Neural progenitor cell (in vitro differentiated cells): ENCODE measurements around the gene HNRNPLL. TPM values are rescaled to one million over a fixed set of nuclear protein-coding genes. Genes with fewer than 3 reads are reported as not detected.

Source experiments
- DNase-seq: peaks from one replicate; pipeline ENCODE4 v3.0.0-alpha.2; 2016; ENCODE audit warnings: low spot score
- H2AFZ ChIP-seq: fragments of 200-600 bp; sonication (generic); replicated peaks from 2 replicates; pipeline ENCODE4 v1.6.1; 2016; ENCODE audit warnings: antibody characterized with exemption
- H3F3A ChIP-seq: fragments of 200-600 bp; sonication (generic); 2 replicates; pipeline ENCODE4 v1.6.1; 2016; ENCODE audit warnings: antibody characterized with exemption, low read depth
- H3K27ac ChIP-seq: fragments of 200-600 bp; sonication (generic); 2 replicates; pipeline ENCODE4 v1.5.1; 2016; ENCODE audit warnings: mild to moderate bottlenecking
- H3K27me3 ChIP-seq: fragments of 200-600 bp; sonication (generic); 2 replicates; pipeline ENCODE4 v1.6.1; 2016; ENCODE audit warnings: mild to moderate bottlenecking, moderate library complexity
- H3K36me3 ChIP-seq: fragments of 200-600 bp; sonication (generic); 2 replicates; pipeline ENCODE4 v1.5.1; 2016
- H3K4me1 ChIP-seq: fragments of 200-600 bp; sonication (generic); 2 replicates; pipeline ENCODE4 v1.6.1; 2016; ENCODE audit warnings: mixed run types
- H3K4me2 ChIP-seq: fragments of 200-600 bp; sonication (generic); 2 replicates; pipeline ENCODE4 v1.6.1; 2016
- H3K4me3 ChIP-seq: fragments of 200-600 bp; sonication (generic); 2 replicates; pipeline ENCODE4 v1.5.1; 2016
- H3K79me2 ChIP-seq: fragments of 200-600 bp; sonication (generic); 2 replicates; pipeline ENCODE4 v1.6.1; 2016; ENCODE audit warnings: low read depth
- H3K9ac ChIP-seq: fragments of 200-600 bp; sonication (generic); 2 replicates; pipeline ENCODE4 v1.6.1; 2016
- H3K9me3 ChIP-seq: fragments of 200-600 bp; sonication (generic); 2 replicates; pipeline ENCODE4 v1.5.1; 2016; ENCODE audit warnings: low read depth
- H4K20me1 ChIP-seq: fragments of 200-600 bp; sonication (generic); 2 replicates; pipeline ENCODE4 v1.6.1; 2016; ENCODE audit warnings: low read depth
- H3K27ac Mint-ChIP-seq: 3 replicates; pipeline ENCODE4 v1.8.0; 2021; ENCODE audit warnings: mixed read lengths
- H3K27me3 Mint-ChIP-seq: 2 replicates; pipeline ENCODE4 v1.8.0; 2022; ENCODE audit warnings: low read depth, mild to moderate bottlenecking, inconsistent platforms, moderate library complexity, mixed read lengths; ENCODE audit not compliant: insufficient read depth
- H3K36me3 Mint-ChIP-seq: 3 replicates; pipeline ENCODE4 v1.8.0; 2021; ENCODE audit warnings: mixed read lengths
- H3K4me1 Mint-ChIP-seq: 3 replicates; pipeline ENCODE4 v1.8.0; 2021; ENCODE audit warnings: mixed read lengths
- H3K4me3 Mint-ChIP-seq: 3 replicates; pipeline ENCODE4 v1.8.0; 2021; ENCODE audit warnings: mild to moderate bottlenecking, moderate library complexity, mixed read lengths
- H3K9me3 Mint-ChIP-seq: 3 replicates; pipeline ENCODE4 v1.8.0; 2020; ENCODE audit warnings: mixed read lengths
- EZH2 ChIP-seq: fragments of 200-600 bp; sonication (generic); IDR thresholded peaks from 2 replicates; pipeline ENCODE4 v1.6.1; 2017; ENCODE audit warnings: antibody characterized with exemption, mild to moderate bottlenecking, moderate library complexity
- EZH2phosphoT487 ChIP-seq: fragments of 200-600 bp; sonication (generic); IDR thresholded peaks from 2 replicates; pipeline ENCODE4 v1.6.1; 2017; ENCODE audit warnings: antibody characterized with exemption
- total RNA-seq: library from RNA; depleted of rRNA; stranded (reverse); fragments of >200 nt; gene quantifications from 2 replicates; pipeline ENCODE4 v1.2.3, GENCODE V29; 2015; ENCODE audit warnings: low replicate concordance
- TF ChIP-seq, protein P1 (sequence below): fragments of 200-600 bp; sonication (generic); IDR thresholded peaks from 2 replicates; pipeline ENCODE4 v1.5.1; 2017; ENCODE audit warnings: antibody characterized with exemption, mild to moderate bottlenecking

The HNRNPLL gene
- total RNA-seq, 1 donor from 2014 or later: 109 TPM

DNA sequence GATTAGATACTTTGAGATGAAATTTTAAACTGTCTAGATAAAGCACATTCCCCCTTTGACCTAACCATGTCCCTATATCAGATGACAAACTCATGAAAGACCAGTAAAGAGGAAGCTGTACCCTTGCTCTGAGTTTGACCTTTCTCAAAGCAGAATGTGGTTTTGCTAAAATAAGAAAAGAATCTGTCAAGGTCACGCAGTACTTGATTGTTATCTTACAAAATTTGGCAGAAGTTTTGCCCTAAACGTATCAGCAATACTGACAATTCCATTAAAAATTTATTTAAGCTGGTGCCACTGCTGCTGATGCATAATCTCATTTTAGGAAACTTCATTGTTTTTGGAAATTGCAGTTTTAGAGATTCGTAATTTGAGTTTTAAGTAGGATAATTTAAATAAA lies 32.0 kb upstream of the HNRNPLL start:
- Histone ChIP-seq H4K20me1 (no peaks in the 10 kb centered on the region), H3K4me3 (no peak overlapping the region), H3K27ac (no peak overlapping the region), H3K4me1 (no peaks in the 10 kb centered on the region), H3F3A (no peaks in the 10 kb centered on the region), H3K4me2 (no peak overlapping the region), H3K36me3 (no peaks in the 10 kb centered on the region), H3K27me3 (no peaks in the 10 kb centered on the region), H3K79me2 (no peaks in the 10 kb centered on the region), H3K9me3 (peaks cover 4% of the 10 kb centered on the region), H3K9ac (no peak overlapping the region), H2AFZ (no peak overlapping the region)
- TF ChIP-seq, protein P1, sequence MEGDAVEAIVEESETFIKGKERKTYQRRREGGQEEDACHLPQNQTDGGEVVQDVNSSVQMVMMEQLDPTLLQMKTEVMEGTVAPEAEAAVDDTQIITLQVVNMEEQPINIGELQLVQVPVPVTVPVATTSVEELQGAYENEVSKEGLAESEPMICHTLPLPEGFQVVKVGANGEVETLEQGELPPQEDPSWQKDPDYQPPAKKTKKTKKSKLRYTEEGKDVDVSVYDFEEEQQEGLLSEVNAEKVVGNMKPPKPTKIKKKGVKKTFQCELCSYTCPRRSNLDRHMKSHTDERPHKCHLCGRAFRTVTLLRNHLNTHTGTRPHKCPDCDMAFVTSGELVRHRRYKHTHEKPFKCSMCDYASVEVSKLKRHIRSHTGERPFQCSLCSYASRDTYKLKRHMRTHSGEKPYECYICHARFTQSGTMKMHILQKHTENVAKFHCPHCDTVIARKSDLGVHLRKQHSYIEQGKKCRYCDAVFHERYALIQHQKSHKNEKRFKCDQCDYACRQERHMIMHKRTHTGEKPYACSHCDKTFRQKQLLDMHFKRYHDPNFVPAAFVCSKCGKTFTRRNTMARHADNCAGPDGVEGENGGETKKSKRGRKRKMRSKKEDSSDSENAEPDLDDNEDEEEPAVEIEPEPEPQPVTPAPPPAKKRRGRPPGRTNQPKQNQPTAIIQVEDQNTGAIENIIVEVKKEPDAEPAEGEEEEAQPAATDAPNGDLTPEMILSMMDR: no peak
- no peak for TF ChIP-seq EZH2
- no peak for TF ChIP-seq EZH2phosphoT487
- H3K27me3 Mint-ChIP-seq: no peaks in the 10 kb centered on the region
- no peak overlapping the region for H3K27ac Mint-ChIP-seq
- DNase-seq: no peak
- no peaks in the 10 kb centered on the region for H3K4me1 Mint-ChIP-seq
- peaks cover 2% of the 10 kb centered on the region for H3K9me3 Mint-ChIP-seq
- no peak overlapping the region for H3K4me3 Mint-ChIP-seq
- H3K36me3 Mint-ChIP-seq: no peaks in the 10 kb centered on the region

DNA sequence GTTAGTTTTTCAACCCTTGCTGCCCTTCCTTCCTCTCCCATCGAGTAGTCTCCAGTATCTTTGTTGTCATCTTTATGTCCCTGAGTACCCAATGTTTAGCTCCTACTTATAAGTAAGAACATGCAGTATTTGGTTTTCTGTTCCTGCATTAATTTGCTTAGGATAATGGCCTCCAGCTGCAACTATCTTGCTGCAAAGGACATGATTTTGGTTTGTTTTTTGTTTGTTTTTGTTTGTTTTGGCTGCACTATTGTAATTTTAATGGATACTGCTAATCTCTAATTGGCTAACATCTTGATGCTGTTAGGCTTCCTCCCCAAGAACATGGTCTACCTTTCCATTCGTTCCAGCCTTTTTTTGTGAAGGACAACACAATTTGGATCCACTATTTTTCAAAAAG lies 31.2 kb upstream of the HNRNPLL start:
- H2AFZ ChIP-seq: no peak overlapping the region
- Mint-ChIP-seq H3K4me3 (no peak overlapping the region), H3K27me3 (no peaks in the 10 kb centered on the region), H3K36me3 (no peaks in the 10 kb centered on the region), H3K4me1 (no peaks in the 10 kb centered on the region), H3K27ac (no peak overlapping the region), H3K9me3 (peaks cover 2% of the 10 kb centered on the region)
- no peaks in the 10 kb centered on the region for H3K79me2 ChIP-seq
- H3K4me3 ChIP-seq: no peak overlapping the region
- no peak for DNase-seq
- H3F3A ChIP-seq: no peaks in the 10 kb centered on the region
- H3K27ac ChIP-seq: no peak overlapping the region
- peaks cover 4% of the 10 kb centered on the region for H3K9me3 ChIP-seq
- TF ChIP-seq EZH2 (no peak), EZH2phosphoT487 (no peak)
- TF ChIP-seq, protein P1: no peak
- no peaks in the 10 kb centered on the region for H4K20me1 ChIP-seq
- H3K4me2 ChIP-seq: no peak overlapping the region
- no peaks in the 10 kb centered on the region for H3K36me3 ChIP-seq
- H3K9ac ChIP-seq: no peak overlapping the region
- no peaks in the 10 kb centered on the region for H3K27me3 ChIP-seq
- no peaks in the 10 kb centered on the region for H3K4me1 ChIP-seq

DNA sequence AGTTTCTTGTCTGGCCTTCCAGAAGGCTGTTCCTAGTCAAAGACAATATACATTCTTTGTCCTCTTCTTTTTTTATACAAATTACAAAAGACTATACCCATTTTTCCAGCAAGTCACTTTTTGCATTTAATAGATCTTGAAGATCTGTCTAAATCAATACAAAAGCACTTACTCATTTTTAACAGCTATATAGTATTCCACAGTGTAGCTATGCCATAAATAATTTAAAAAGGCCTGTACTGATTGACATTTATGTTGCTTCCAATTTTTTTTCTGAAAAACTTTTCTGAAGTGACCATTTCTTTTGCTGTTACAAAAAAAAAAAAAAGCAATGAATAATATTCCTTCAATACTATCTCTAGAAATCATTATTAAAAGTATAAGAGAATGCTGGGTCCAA lies 30.3 kb upstream of the HNRNPLL start:
- H3K27ac Mint-ChIP-seq: no peak overlapping the region
- Histone ChIP-seq H3K79me2 (no peaks in the 10 kb centered on the region), H3K4me3 (no peak overlapping the region), H3K36me3 (no peaks in the 10 kb centered on the region), H3K4me2 (no peak overlapping the region), H3K9ac (no peak overlapping the region), H4K20me1 (no peaks in the 10 kb centered on the region), H3K4me1 (no peaks in the 10 kb centered on the region), H3F3A (no peaks in the 10 kb centered on the region), H3K27ac (no peak overlapping the region), H3K9me3 (peaks cover 4% of the 10 kb centered on the region), H3K27me3 (no peaks in the 10 kb centered on the region), H2AFZ (no peak overlapping the region)
- no peaks in the 10 kb centered on the region for H3K27me3 Mint-ChIP-seq
- H3K36me3 Mint-ChIP-seq: no peaks in the 10 kb centered on the region
- no peak for DNase-seq
- no peak overlapping the region for H3K4me3 Mint-ChIP-seq
- TF ChIP-seq EZH2phosphoT487 (no peak), EZH2 (no peak)
- TF ChIP-seq, protein P1: no peak
- H3K4me1 Mint-ChIP-seq: no peaks in the 10 kb centered on the region
- H3K9me3 Mint-ChIP-seq: peaks cover 2% of the 10 kb centered on the region

DNA sequence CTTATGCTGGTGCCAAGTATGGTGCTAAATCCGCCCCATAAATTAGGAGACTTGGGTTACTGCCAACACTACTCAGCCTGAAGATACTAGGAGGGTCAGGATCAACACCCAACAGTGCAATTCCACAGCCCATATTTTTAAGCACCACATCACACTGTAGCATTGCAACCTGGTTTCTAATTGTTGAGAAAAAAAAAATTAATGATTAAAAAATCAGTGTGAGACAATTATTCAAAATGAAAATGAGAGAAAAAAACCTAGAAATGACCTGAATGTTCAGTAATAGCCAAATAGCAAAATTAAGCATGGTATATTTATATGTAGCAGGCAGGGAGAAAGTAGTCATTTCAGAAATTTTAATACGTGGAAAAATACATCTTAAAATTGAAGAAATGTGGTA lies 29.2 kb upstream of the HNRNPLL start:
- H3K4me3 ChIP-seq: no peak overlapping the region
- H3K9me3 Mint-ChIP-seq: peaks cover 2% of the 10 kb centered on the region
- no peaks in the 10 kb centered on the region for H3K79me2 ChIP-seq
- H3K4me2 ChIP-seq: no peak overlapping the region
- no peaks in the 10 kb centered on the region for H3K27me3 ChIP-seq
- no peak overlapping the region for H2AFZ ChIP-seq
- no peaks in the 10 kb centered on the region for H3F3A ChIP-seq
- H3K27ac ChIP-seq: no peak overlapping the region
- no peaks in the 10 kb centered on the region for H3K4me1 Mint-ChIP-seq
- TF ChIP-seq EZH2 (no peak), EZH2phosphoT487 (no peak)
- TF ChIP-seq, protein P1: no peak
- H3K36me3 Mint-ChIP-seq: no peaks in the 10 kb centered on the region
- DNase-seq: no peak
- H3K9ac ChIP-seq: no peak overlapping the region
- H3K4me1 ChIP-seq: no peaks in the 10 kb centered on the region
- H3K27ac Mint-ChIP-seq: no peak overlapping the region
- no peak overlapping the region for H3K4me3 Mint-ChIP-seq
- H3K36me3 ChIP-seq: no peaks in the 10 kb centered on the region
- no peaks in the 10 kb centered on the region for H3K27me3 Mint-ChIP-seq
- H4K20me1 ChIP-seq: no peaks in the 10 kb centered on the region
- peaks cover 4% of the 10 kb centered on the region for H3K9me3 ChIP-seq
